GM19372 (cell line): ENCODE data around the gene AFF1.

Experiments used
- ATAC-seq: cut with Tn5 transposase; IDR thresholded peaks from one replicate; pipeline ENCODE4 v1.9.1; 2021; ENCODE audit warnings: mild to moderate bottlenecking, low read depth, moderate library complexity; ENCODE audit not compliant: unreplicated experiment

Gene AFF1

DNA sequence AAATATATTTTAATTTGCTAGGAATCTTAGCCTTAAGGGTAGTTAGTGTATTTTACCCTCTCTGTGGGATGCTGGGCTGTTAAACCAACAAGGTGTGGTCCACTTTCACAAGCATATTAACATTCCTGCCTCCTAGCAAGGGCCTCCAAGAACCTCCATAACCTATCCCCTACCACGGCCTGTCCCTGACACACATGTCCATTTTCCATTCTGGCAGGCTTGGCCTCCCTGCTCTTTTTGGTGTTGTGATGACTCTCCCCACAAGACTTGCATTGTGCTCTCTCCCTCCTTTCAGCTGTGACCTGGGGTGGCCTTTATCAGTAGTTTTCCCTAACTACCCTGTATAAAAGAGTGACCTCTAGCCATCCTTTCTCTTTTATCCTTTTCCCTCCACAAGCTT lies 165.4 kb downstream of the AFF1 start:
- ATAC-seq, result no peak

GRCh38 chr4:87101543-87102199 lies 166.9 kb downstream of the AFF1 start:
- no peak for ATAC-seq

DNA sequence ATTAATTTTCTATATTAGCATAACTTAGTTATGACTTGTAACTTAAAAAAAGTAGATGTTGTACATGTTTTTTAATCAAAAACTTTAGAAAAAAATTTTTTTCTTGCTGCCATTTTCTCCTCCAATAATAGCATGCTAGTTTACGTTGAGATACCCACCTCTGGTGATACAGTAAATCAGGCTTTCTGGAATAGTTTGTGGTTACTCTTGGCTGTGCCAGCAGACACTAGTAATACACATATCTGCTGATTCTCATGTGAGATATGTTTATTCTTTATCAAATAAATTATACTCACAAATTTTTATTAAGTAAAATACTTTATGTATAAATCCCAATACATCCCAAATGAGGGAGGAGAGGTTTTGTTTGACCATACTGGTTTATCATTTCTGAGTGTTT lies 168.3 kb downstream of the AFF1 start:
- ATAC-seq, result no peak

GRCh38 chr4:87103691-87104187 lies 168.9 kb downstream of the AFF1 start:
- no peak for ATAC-seq

- ATAC-seq, result no peak
Measured at GRCh38 chr4:87105101-87105845, 170.5 kb downstream of the AFF1 start.

DNA sequence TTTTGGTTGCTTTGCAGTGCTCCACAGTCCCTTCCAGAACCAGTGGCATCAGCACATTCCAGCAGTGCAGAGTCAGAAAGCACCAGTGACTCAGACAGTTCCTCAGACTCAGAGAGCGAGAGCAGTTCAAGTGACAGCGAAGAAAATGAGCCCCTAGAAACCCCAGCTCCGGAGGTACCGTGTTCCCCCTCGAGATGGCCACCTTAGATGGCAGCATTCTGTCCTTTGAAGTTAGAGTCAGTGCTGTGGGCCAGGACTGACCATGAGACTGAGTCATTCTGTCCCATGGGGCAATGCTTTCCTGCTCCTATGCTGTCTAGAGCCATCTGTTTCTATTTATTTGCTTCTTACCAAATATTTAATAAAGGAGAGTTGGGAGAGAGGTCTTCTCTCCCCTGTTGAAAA lies 173.3 kb downstream of the AFF1 start:
- ATAC-seq, result no peak

- no peak for ATAC-seq
Measured at GRCh38 chr4:87109121-87109520, 174.3 kb downstream of the AFF1 start.

- ATAC-seq, result no peak
Measured at GRCh38 chr4:87109945-87110344, 175.1 kb downstream of the AFF1 start.

DNA sequence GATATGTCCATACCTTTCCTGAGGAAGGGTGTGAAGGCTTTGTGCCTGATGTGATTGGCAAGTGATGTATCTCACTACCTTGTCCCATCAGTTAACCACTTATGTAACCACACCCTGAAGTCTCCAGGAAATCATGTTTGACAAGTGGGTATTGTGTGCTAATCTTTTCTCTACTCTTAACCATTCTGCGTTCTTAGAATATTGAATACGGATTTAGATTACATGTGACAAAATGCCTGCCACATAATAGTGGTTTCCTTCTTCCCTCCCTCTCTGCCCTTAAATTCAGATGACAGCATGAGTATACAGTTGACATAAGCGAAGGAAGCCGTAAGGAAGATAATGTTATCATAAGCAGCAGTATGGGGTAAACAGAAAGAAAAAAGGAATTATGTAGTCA lies 177.3 kb downstream of the AFF1 start:
- no peak for ATAC-seq

GRCh38 chr4:87114245-87115062 lies 179.6 kb downstream of the AFF1 start:
- ATAC-seq, result no peak

GRCh38 chr4:87116231-87116630 lies 181.4 kb downstream of the AFF1 start:
- ATAC-seq, result no peak

DNA sequence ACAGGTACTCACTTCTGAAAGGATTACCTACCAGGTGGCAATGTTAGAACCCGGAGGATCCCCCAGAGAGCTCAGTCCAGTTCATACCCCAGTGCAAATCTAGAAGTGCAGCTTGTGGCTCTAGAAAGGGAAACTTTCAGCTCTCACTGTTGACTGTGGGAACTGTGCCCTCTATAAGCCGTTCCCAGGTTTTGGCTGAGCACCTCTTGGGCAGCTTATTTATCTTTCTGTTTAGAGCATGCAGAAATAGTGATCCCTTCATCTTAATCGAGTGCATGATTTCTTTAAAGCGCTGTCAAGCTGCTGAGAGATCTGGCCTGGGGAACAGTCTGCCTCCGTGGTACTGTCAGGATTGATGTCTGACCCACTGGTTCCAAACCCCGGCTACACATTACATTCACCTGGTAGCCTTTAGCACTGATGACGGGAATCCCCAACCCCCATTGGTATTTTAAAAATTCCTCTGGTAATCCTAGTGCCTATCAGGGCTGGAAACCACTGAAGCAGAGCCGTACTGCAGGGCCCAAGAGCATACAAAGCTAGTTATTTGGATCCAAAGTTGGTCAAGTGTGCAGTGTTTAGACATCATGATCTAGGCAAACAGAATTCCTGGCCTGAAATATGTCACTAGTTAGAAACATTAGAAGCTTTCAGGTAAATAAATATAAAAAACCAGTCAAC lies 182.4 kb downstream of the AFF1 start:
- no peak for ATAC-seq

- no peak for ATAC-seq
Measured at GRCh38 chr4:87117732-87118075, 182.9 kb downstream of the AFF1 start.

- no peak for ATAC-seq
Measured at GRCh38 chr4:87118421-87118820, 183.6 kb downstream of the AFF1 start.

- no peak for ATAC-seq
Measured at GRCh38 chr4:87118826-87119225, 184.0 kb downstream of the AFF1 start.

DNA sequence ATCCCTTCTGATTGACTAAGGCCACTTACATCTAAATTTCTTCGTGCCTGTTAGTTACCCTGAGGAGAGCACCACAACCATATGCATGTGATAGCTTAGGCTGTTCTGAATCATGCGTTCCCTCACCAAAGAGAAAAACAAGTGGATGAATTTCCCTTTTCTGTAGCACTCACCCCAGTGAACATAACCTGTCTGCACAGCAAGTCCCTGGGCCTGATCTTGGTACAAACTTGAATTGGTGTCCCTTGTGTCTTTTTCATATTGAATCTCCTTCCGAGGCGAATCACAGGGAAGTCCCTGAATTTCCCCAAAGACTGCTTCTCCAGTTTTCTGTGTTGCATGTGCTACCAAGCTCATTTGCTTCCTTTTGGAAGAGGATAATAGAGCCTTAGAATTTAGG lies 185.2 kb downstream of the AFF1 start:
- no peak for ATAC-seq

DNA sequence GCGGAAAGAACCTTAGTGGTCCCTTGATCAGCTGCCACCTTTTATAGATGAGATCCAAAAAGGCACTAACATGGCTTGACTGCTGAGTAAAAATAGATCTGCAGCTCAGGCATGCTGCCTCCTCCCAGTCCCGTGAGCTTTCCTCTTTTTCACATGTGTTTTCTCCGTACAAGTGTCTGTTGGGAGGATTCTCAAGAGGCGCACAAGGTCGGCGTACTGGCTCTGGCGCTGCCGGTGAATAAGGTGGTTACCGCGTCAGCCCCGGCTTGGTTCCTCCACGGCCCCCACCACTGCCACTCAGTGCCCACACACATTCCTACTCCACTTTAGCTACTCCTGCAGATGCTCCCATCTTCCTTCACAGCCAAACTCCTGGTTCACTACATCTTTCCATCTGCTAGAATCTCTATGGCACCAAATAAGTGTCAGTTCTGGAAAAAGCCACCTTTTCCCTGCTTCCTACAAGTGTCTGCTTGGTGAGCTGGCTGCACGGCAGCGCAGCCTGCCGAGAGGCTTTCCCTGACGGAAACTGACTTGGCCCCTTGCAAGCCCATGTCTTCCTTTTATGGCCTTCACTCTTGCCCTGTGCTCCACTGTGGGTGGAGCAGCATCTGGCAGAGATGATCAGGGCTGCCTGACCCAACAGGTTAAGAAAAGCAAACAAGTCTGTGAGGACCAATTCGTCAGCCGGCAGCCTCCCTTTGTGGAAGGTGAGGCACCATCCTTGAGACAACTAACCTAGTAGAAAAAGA lies 185.8 kb downstream of the AFF1 start:
- no peak for ATAC-seq

DNA sequence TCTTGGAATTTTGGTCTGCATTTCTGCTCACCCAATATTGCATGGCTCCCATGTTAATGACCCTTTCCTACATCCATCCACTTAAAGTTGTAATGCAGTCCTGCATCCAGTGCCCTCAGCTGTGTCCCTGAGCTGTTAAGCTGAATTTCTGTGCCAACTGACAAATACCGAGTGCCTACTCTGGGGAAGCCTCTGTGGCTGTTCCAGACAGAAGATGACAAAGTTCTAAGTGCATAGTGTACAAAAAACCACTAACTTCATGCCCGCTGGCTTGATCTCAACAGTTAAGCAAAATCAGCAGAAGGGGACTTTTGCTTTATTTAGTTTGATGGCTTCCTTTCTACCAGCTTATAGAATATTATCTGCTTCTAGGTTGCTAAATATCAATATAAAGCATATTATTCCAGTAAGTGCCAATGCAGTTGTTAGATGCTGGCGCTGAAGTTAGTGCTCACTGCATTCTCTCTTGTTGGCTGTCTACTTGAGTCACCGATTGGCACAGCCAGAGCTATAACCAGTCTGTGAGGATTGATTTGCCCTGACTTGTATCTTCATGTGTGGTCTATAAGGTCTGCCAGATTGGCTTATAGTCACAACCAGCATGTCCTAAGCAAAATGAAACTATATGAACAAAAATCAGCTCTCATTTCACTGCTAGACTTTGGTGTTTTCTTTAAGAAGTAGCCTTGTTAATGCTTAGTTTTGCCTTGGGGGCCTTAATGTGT lies 186.7 kb downstream of the AFF1 start:
- ATAC-seq, result no peak

- no peak for ATAC-seq
Measured at GRCh38 chr4:87122252-87122651, 187.4 kb downstream of the AFF1 start.
